SIG-M5 treated with dmso at 0.1 percent for 504 hours (cell line): ENCODE results near the gene PAH.
"Not testable (repeated sequence)": the region's sequence is repeated elsewhere in the genome, so short reads cannot be mapped to it uniquely, and the experiment has no call there.

Experiments used
- DNase-seq: peaks from one replicate; lab custom pipeline; 2025; ENCODE audit not compliant: unreplicated experiment; lab: John Stamatoyannopoulos, UW

Gene PAH

DNA sequence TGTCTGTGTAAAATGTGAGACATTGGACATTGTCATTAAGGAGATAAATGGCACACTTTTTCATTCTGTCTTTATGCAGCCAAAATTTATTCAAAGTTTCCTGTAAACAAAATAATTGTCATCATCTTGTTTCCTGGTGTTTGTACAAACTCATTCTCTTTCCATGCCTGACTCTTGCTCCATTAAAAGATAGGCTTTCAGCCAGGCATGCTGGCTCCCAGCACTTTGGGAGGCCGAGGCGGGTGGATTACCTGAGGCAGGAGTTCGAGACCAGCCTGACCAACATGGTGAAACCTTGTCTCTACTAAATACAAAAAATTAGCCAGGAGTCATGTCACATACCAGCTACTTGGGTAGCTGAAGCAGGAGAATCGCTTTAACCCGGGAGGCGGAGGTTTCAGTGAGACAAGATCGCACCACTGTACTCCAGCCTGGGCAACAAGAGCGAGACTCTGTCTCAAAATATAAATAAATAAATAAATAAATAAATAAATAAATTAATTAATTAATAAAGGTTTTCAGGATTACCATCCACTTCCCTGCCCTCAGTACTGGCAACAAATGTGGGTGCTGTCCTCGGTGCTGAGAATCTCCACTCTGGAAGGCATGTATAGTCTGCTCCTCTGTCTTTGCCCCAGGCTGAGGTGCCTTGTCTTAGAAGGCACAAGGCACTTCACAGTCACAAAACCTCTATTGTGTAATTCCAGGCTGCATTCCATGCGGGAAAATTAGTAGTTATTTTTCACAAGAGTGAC is 83.2 kb downstream of the PAH start:
- DNase-seq: no peak

DNA sequence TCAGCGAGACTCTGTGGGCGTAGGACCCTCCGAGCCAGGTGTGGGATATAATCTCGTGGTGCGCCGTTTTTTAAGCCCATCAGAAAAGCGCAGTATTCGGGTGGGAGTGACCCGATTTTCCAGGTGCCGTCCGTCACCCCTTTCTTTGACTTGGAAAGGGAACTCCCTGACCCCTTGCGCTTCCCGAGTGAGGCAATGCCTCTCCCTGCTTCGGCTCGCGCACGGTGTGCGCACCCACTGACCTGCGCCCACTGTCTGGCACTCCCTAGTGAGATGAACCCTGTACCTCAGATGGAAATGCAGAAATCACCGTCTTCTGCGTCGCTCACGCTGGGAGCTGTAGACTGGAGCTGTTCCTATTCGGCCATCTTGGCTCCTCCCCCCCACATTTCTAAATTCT is 84.2 kb downstream of the PAH start:
- not testable (repeated sequence) for DNase-seq

DNA sequence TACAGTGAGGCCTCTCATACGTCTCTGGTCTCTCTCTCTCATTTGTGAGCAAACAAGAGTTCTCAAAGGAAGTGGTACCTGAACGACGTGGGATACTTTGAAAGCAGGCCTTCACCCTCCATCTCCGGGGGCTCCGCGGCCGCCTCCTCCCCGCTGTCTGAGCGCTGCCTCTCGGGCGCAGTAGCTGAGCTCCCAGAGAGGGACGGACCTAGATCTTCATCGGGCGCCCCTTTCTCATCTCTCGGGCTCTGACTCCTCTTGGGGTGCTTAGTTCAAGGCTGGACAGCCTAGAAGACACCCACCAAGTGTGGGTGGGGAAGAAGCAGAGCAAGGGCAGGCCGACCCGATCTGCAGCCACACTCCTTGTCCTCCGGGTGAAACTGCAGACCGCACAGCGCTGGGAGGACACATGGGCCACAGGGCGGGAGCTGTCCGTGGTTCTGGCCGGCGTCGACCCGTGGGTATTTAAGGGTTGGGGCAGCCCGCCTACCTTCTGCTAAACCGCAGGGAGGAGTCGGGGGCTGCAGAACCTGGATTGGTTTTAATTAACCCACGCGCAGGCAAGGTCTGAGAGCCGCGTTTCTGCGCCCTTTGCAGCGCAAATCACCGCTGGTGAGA is 92.7 kb downstream of the PAH start:
- DNase-seq: no peak

GRCh38 chr12:102821149-102821548 is 95.9 kb downstream of the PAH start:
- no peak for DNase-seq

DNA sequence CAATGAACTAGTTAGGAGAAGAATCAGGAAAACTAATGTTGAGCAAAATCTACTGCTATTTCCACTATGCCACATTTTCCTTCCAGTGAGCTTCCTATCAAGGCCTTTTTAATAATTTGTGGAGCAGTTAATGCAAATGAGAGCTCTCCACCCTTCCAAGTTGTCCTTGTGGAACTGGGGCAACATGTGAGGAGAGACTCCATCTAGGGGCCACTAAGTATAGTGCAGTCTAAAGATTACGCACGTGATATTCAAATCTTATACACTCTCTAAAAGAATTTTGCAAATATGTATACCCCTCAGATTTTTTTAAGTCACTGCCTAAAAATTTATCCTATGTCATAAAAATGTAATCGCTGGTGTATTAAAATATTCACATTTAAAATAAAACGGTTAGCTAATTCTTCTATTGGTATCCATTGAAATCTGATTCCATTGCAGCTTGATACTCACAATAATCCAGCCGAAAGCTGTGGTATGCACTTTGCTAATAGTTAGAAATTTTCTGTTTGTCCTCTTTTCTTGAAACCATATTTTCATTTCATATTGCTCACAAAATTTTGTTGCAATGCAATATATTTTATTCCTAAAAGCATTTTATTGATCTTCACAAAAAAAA is 100.1 kb downstream of the PAH start:
- DNase-seq: peak; percentile 37

GRCh38 chr12:102814691-102815367 is 102.2 kb downstream of the PAH start:
- no peak for DNase-seq

- no peak for DNase-seq
These were observed 104.7 kb downstream of the PAH start for GRCh38 chr12:102812344-102812743.

DNA sequence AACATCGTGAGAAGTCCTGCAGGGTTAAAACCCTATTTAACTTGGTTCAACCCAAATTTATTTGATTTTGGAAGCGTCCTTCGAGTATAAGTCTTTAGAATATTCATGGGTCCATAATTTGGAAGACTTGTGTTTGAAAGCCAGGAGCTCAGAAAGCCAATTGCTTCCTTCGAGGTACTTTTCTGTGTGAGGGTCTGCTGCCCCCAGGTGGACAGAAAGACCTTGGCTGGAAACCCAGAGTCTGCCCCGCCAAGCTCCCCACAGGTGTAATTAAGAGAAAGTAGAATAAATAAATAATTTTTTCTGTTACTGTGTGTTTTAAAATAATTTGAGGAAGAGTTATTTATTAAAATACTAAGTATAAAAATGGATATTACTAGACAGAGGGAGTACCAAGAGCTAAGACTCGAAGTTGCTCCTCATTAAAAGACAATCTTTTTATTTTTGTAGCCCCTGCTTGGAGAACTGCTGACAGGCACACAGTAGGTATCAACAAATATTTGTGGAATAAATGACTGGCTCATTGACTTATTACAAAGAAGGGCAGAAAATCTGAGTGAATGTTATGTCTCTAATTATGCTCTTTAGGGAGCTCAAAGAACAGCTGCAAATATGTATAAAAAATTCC is 105.8 kb downstream of the PAH start:
- peak; percentile 9 for DNase-seq

- DNase-seq: no peak
These were observed 108.6 kb downstream of the PAH start for GRCh38 chr12:102808412-102808811.

DNA sequence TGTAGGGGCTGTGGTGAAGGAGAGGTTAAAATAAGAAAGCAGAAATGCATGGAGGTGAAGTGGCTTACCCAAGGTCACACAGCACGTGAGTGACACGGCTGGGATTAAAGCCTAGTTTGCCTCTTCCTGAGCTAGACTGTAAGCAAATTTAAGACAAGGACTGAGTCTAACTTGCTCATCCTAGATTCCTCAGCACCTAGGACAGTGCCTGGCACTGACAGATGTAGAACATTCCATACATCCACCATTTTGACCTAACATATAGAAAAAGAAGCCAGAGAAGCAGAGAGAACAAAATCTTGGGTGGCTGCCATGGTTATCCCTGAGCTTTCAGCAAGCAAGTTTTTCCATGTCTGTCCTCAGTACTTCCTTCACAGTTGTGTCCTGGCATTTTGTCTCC is 110.5 kb downstream of the PAH start:
- no peak for DNase-seq

DNA sequence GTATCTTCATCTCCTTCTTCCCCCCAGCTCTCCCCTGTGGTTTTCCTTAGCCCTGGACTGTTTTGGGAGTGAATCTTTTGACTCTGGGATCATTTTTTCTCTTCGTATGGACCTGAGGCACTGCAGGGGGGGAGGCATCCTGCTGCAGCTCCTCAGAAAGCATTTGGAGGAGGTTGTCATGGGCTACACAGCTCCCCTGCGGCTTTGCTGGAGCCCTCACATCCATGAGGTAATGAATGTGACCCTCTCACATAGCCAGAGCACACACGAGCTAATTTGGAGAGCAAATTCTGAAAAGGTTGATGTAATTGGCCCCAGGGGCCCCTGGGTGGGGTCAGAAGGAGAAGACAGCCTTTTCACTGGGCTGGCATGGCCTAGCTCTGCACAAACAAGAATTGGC is 110.9 kb downstream of the PAH start:
- no peak for DNase-seq

- DNase-seq: no peak
These were observed 116.5 kb downstream of the PAH start for GRCh38 chr12:102800565-102800964.

DNA sequence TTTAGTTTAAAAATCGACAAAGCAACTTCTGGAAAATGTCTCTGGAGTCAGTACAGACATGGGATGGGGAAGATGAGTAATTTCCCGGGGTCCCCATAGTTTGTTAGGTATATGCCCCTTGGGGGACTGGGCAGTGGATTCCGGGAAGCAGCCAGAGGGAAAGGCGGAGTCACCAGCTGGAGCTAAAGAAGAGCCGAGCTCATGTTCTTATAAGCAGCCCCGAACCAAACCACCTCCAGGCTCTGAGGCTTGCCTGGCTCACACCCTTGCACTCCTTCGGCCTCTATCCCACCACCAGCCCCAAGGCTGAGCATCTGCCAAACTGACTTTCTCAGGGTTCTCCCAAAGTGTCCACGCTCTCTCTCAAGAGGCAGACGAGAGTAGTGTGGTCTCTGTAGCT is 117.8 kb downstream of the PAH start:
- DNase-seq: no peak

- DNase-seq: no peak
These were observed 119.5 kb downstream of the PAH start for GRCh38 chr12:102797528-102797927.

GRCh38 chr12:102793921-102794320 is 123.1 kb downstream of the PAH start:
- no peak for DNase-seq
